ENCODE results near the gene AANAT. TPM values are rescaled to one million over a fixed set of nuclear protein-coding genes. Genes with fewer than 3 reads are reported as not detected.

The AANAT gene
- total RNA-seq, 4 donors from 2014 or later = not detected

DNA sequence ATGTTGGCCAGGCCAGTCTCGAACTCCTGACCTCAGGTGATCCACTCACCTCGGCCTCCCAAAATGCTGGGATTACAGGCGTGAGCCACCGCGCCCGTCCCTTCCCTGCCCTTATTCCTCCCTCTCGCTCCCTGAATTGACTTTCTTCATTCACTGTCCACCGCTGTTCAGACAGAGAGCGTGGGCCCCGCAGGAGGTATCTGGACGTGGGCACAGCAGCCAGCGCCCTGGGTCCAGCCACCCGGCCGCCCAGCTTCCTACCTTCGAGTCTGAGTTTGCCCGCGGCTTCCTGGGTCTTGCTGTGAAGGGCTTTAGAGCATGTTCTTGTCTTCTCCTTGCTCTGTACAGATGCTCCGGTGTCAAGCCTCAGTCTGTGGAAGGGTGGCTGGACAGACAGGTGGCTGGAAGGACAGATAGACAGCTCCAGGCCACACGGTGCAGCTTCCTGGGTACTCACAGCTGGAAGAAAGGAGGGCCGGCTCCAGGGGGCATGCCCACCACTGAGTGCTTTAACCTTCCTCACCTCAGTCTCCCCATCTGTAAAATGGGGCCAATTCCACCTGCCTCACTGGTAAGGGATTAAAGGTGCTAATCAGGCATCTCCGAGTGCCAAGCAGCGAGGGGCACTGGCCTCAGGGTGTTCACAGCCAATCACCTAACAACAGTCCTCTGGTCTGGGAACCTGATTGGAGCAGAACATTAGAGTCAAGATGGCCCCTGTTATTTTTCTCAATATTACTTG is 20.2 kb downstream of the AANAT start:
- Histone ChIP-seq H3K27me3 (no peaks in the 10 kb centered on the region), H3K9me3 (no peaks in the 10 kb centered on the region), H3K36me3 (no peaks in the 10 kb centered on the region), H3K4me1 (peaks cover 0 to 16% (median 0%) of the 10 kb centered on the region in 3 donors), H3K27ac (no peak overlapping the region), H3K4me3 (no peak overlapping the region)
- TF ChIP-seq, protein P1, sequence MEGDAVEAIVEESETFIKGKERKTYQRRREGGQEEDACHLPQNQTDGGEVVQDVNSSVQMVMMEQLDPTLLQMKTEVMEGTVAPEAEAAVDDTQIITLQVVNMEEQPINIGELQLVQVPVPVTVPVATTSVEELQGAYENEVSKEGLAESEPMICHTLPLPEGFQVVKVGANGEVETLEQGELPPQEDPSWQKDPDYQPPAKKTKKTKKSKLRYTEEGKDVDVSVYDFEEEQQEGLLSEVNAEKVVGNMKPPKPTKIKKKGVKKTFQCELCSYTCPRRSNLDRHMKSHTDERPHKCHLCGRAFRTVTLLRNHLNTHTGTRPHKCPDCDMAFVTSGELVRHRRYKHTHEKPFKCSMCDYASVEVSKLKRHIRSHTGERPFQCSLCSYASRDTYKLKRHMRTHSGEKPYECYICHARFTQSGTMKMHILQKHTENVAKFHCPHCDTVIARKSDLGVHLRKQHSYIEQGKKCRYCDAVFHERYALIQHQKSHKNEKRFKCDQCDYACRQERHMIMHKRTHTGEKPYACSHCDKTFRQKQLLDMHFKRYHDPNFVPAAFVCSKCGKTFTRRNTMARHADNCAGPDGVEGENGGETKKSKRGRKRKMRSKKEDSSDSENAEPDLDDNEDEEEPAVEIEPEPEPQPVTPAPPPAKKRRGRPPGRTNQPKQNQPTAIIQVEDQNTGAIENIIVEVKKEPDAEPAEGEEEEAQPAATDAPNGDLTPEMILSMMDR (IDR thresholded peaks at IDR 0.05) = no peak
- TF ChIP-seq EP300 (IDR thresholded peaks at IDR 0.05) (no peak), POLR2AphosphoS5 (IDR thresholded peaks at IDR 0.05) (no peak), POLR2A (IDR thresholded peaks at IDR 0.05) (no peak)
- no peak for ATAC-seq
- WGBS, 2 donors (ENCODE audit: low coverage in 1 of 2) = 89 to 90% methylated on average over 2 to 3 of the region's 22 CpGs

- H3K9me3 ChIP-seq = no peaks in the 10 kb centered on the region
- TF ChIP-seq POLR2A (IDR thresholded peaks at IDR 0.05) (no peak), EP300 (IDR thresholded peaks at IDR 0.05) (no peak), POLR2AphosphoS5 (IDR thresholded peaks at IDR 0.05) (no peak)
- TF ChIP-seq, protein P1 (IDR thresholded peaks at IDR 0.05) = no peak
- H3K36me3 ChIP-seq = no peaks in the 10 kb centered on the region
- H3K4me1 ChIP-seq = peaks cover 0 to 29% (median 3%) of the 10 kb centered on the region in 3 donors
- no peak overlapping the region for H3K4me3 ChIP-seq
- no peak for ATAC-seq
- WGBS, 2 donors (ENCODE audit: low coverage in 1 of 2) = no CpG with 5 or more reads among the region's 10 CpGs
- H3K27me3 ChIP-seq = no peaks in the 10 kb centered on the region
- H3K27ac ChIP-seq = no peak overlapping the region
Observed at GRCh38 chr17:76490112-76490710, 22.8 kb downstream of the AANAT start.

GRCh38 chr17:76491271-76492122 is 24.1 kb downstream of the AANAT start:
- no peaks in the 10 kb centered on the region for H3K9me3 ChIP-seq
- peaks cover 0 to 24% (median 3%) of the 10 kb centered on the region in 3 donors for H3K4me1 ChIP-seq
- no peak overlapping the region for H3K4me3 ChIP-seq
- WGBS, 2 donors (ENCODE audit: low coverage in 1 of 2) = no CpG with 5 or more reads among the region's 17 CpGs
- no peaks in the 10 kb centered on the region for H3K36me3 ChIP-seq
- no peak for ATAC-seq
- peak overlapping the region in 3 of 4 donors; percentile 60 to 77 (median 63) for H3K27ac ChIP-seq
- no peak for TF ChIP-seq POLR2AphosphoS5 (IDR thresholded peaks at IDR 0.05)
- H3K27me3 ChIP-seq = no peaks in the 10 kb centered on the region

DNA sequence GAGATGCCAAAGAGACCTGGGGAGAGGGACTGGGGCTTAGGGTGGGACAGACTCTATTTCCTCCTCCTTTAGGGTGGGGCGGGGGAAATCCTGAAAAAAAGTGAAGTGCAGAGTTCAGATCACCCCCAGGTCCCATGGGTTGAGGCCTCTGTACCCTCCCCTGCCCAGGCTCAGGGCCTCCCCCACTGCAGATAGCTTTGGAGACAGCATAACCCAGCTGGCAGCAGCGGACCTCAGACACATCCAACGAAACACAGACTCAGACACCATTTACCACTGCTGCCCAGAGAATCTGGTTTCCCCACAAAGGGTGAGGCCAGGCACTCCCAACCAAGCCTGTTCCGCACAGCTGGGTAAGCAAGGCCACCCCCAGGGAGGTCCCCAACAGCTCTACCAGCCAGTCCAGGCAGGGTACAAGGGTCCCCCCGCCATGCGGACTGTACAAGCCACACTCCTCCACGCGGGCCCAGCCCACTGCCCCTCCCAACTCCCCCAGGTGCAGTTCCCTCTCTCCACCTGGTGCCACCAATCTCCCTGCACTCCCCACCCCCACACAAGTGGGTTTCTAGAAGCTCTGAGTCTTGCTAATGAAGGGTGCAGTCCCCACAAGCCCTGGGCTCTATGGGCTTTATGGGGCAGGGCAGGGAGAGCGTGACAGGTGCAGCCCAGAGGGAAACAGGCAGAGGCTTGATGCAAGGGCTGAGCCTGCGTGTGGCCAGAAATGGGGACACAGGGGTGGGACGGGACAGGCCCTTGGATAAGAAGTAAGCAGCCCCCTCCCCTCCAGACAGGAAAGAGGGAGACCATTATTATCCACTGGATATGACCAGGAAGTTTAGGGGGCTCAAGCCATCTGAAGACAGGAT is 25.0 kb downstream of the AANAT start:
- no peaks in the 10 kb centered on the region for H3K9me3 ChIP-seq
- 60 to 80% methylated on average over 2 of the region's 11 CpGs for WGBS, 2 donors (ENCODE audit: low coverage in 1 of 2)
- H3K4me1 ChIP-seq = peaks cover 0 to 26% (median 3%) of the 10 kb centered on the region in 3 donors
- peak overlapping the region in 1 of 2 donors; percentile 14 for H3K4me3 ChIP-seq
- H3K36me3 ChIP-seq = no peaks in the 10 kb centered on the region
- peak overlapping the region in 3 of 4 donors; percentile 60 to 77 (median 63) for H3K27ac ChIP-seq
- H3K27me3 ChIP-seq = no peaks in the 10 kb centered on the region
- TF ChIP-seq, protein P1 (IDR thresholded peaks at IDR 0.05) = no peak
- no peak for TF ChIP-seq POLR2AphosphoS5 (IDR thresholded peaks at IDR 0.05)
- TF ChIP-seq EP300 (IDR thresholded peaks at IDR 0.05) = no peak
- peak in 1 of 2 donors; percentile 6 for TF ChIP-seq POLR2A (IDR thresholded peaks at IDR 0.05)
- no peak for ATAC-seq

Data from gastroesophageal sphincter (tissue), 4 donors.